NCI-H82 treated with DMSO at 0.1 percent for 48 hours (cell line): ENCODE measurements around the gene SAMM50.

Experiments
- DNase-seq: peaks from one replicate; lab custom pipeline; 2025; ENCODE audit not compliant: unreplicated experiment; lab: John Stamatoyannopoulos, UW

SAMM50 gene

GRCh38 chr22:44026630-44027511, 71.6 kb downstream of the SAMM50 start:
- DNase-seq, result no peak

DNA sequence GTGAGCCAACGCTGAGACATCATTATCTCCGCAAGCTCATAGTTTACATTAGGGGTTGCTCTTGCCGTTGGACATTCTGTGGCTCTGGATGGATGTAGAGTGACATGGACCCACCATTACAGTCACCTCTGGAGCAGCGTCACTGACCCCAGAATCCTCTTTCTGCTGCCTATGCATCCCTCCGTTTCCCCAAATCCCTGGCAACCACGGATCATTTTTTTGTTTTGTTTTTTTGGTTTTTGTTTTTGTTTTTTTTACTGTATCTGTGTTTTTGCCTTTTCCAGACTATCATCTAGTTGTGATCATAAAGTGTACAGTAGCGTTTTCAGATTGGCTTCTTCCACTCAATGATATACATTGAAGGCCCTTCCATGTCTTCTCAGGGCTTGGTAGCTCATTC, 72.8 kb downstream of the SAMM50 start:
- no peak for DNase-seq

DNA sequence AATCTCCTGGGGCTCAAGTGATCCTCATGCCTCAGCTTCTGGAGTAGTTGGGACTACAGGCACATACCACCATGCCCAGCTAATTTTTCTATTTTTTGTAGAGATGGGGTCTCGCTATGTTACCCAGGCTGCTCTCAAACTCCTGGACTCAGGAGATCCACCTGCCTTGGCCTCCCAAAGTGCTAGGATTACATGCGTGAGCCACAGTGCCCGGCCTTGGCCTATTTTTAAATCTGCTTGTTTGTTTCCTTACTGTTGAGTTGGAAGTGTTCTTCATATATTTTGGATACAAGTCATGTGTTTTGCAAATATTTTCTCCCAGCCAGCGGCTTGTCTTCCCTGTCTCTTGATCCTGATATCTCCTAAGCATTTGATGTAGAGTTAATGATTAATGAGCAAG, 73.8 kb downstream of the SAMM50 start:
- no peak for DNase-seq

- no peak for DNase-seq
Measured at GRCh38 chr22:44030051-44030701, 74.9 kb downstream of the SAMM50 start.

- no peak for DNase-seq
Measured at GRCh38 chr22:44030702-44031082, 75.5 kb downstream of the SAMM50 start.

DNA sequence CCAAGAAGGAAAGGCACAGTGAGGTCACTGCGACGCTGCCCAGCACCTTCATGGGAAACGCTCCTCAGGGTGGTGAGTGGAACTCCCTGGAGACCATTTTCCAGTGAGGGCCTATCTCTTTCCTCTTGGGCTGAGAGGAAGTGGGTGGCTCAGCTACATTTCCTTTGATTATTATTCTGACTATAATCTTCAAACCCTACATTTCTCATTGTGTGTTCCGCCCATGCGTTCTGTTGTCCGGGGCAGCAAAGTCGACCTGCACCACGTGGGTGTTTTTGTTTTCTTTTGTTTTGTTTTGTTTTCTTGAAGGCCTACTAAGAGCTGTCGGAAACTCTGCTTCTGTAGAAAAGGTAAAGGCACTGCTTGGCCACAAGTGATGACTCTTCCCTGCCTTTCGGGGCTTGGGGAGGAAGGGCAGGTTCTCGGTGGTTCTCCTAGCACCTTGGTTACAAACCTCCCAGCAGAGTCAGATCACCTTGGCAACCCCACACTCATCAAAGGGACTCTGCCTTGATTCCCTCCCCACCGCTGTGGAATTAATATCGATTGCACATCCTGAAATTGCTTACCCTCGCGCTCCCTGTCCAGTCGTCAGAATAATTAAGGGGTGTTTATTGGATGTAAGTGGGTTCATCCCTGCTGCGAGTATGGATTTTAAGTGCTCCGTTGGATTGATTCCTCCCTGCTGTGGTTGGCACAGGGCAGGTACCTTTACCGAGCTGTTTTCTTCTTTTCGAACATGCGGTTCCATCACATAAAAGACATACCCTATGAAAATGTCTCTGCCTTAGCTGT, 76.1 kb downstream of the SAMM50 start:
- DNase-seq, result no peak

DNA sequence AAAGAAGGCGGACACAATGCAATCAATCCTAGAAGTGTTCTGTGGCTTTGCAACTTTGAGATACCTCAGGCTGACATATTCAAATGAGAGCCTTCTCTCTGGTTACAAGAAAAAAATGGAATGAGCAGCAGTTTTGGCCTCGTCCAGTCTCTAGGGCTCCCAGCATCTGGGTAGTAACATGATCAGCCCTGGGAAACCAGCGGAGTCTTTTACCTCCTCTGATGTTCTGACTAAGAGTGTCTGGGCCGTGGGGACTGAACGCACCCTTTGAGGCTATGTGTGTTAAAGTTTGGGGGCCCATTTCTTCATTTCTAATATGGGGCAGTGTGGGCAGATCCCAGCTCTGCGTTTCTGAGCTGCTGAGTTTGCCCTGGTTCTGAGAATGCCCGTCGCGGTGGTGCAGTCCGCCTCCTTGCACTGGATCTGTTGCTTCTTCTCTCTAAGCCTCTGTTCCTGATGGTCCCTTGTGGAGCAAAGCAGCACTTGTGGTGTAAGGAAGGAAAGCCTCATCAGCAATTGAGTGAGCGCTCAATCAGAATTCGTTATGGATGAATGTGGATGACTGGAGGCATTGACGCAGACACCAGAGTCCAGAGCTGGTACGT, 77.0 kb downstream of the SAMM50 start:
- no peak for DNase-seq

DNA sequence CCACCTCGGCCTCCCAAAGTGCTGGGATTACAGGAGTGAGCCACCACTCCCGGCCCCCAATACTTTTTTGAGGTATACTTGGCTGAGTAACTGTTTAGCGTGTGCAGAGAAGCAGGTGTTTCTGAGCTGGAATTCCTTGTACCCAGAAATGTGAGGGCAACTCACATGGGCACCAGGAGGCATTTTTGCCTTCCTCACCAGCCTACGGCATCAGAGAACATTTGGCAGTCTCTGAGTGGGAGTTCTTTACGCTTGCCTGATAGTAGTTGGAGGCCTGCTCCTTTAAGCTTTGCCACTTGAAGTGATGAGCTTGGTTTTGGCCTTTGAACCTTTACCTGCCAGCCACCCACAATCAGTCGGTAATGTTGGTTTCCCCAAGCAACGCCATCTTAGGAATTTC, 78.0 kb downstream of the SAMM50 start:
- DNase-seq, result no peak

- no peak for DNase-seq
Measured at GRCh38 chr22:44033694-44034093, 78.5 kb downstream of the SAMM50 start.

DNA sequence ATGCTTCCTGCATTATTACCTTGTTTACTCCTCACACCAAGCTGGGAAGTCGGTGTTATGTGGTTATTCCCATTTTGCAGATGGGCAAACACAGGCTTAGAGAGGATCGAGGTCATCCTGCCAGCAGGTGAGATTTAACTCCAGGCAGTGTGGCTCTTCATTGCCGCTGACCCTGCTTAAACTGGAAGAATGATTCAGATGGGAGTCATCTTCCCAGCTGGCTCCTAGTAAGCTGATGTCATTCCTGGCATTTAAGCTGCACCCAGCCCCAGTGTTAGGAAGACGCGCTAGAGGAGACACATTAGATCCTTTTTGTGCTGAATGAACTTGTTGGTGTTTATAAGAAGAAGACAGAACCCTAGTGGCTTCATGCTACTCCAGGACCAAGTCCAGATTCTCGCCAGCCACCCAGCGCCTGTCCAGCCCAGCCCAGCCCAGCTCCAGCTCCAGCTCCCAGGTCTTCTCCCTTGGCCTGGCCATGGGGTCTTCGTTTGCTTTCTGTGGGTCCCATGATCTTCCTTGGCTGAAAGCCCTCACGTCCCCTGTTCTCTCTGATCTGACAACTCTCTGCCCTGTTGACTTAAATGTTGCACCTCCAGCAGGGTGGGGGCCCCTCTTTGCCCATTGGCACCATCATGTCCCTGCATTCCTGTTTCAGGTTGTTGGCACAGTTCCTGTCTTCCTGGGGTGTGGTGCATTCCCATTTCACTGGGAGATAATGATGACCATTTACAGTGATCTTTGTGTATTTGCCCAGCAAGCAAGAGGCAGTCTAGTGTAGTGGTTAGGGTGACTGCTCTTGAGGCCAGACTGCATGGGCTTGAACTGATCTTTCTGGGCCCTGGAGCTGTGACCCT, 82.5 kb downstream of the SAMM50 start:
- DNase-seq, result no peak

DNA sequence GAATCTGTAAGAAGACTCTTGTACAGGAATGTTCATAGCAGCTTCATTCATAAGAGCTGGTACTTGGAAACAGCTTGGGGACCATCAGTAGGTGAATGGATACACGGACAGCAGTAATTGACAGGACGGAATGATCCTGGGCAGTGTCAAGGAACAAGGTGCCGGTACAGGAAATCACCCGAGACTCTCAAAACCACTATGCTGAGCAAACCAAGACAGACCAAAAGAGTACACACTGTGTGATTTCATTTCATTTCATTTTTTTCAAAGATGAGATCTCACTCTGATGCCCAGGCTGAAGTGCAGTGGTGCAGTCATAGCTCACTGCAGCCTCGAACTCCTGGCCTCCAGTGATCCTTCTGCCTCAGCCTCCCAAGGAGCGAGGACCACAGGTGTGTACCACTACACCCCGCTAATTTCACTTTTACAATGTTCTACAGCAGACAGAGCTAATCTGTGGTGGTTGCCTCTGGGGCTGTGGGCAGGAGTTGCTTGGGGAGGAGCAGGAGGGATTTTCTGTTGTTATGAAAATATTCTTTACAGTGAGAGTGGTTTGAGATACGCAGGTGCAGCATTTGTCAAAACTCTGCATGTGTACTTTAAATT, 84.4 kb downstream of the SAMM50 start:
- DNase-seq, result no peak

DNA sequence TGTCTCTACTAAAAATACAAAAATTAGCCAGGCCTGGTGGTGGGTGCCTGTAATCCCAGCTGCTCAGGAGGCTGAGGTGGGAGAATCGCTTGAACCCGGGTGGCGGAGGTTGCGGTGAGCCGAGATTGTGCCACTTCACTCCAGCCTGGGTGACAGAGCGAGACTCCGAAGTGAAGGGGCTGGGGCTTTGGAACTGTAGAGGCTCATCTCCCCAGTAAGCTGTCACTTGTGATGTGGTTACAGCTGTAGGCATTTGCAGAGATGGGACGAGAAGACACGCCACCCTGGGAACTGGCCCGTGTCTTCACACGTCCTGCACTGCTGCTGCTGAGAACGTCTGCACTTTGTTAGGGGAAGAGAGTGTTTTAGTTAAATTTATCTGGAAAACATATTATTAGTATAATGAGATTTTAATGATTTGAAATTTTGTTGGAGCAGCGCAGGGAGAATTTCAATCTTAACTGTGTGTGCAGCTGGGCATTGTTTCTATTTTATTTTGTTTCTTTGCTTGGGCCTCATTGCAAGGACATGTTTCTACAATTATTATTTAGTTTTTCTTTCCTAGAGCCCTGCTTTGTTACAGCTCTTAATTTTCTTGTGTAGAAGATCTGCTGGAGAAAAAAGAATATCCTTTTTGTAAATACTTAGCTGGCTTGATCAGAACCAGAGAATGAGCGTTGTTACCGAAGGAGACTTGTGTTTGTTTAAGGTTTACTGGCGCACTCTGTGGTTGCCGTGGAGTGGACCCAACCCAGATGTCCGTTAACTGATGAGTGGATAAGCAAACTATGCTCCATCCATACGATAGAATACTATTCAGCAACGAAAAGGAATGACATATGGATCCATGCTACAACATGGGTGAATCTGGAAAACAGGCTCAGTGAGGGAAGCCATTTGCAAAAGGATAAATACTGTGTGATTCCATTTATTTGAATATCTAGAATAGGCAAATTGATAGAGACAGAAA, 87.3 kb downstream of the SAMM50 start:
- DNase-seq, result no peak

- no peak for DNase-seq
Measured at GRCh38 chr22:44045145-44045544, 89.9 kb downstream of the SAMM50 start.
